Skin of body (tissue), 2 donors: Measurements from ENCODE around the gene CTLA4. TPM values are rescaled to one million over a fixed set of nuclear protein-coding genes. Genes with fewer than 3 reads are reported as not detected.

Source experiments
- DNase-seq: peaks from one replicate; lab custom pipeline; 2025; lab: John Stamatoyannopoulos, UW
- total RNA-seq: library from RNA; depleted of rRNA; stranded (reverse); fragments of >200 nt; gene quantifications from one replicate; pipeline ENCODE4 v1.2.3, GENCODE V29; 2014

Gene CTLA4
- total RNA-seq: 0.20 TPM

GRCh38 chr2:203867561-203868200, at the start of gene CTLA4:
TSS of gene CTLA4 (plus strand) at chr2:203867771. CDS start at chr2:203867943, 172 bp downstream.
- DNase-seq: no peak

- no peak for DNase-seq
Measured at GRCh38 chr2:203818656-203819055, 48.9 kb upstream of the CTLA4 start.

GRCh38 chr2:203819434-203820133, 48.0 kb upstream of the CTLA4 start:
- DNase-seq: no peak

GRCh38 chr2:203820969-203821368, 46.6 kb upstream of the CTLA4 start:
- DNase-seq: no peak

- DNase-seq: no peak
Measured at GRCh38 chr2:203822240-203822639, 45.3 kb upstream of the CTLA4 start.

- DNase-seq: no peak
Measured at GRCh38 chr2:203823173-203823572, 44.4 kb upstream of the CTLA4 start.

- no peak for DNase-seq
Measured at GRCh38 chr2:203824057-203824456, 43.5 kb upstream of the CTLA4 start.

- no peak for DNase-seq
Measured at GRCh38 chr2:203824603-203825002, 43.0 kb upstream of the CTLA4 start.

- no peak for DNase-seq
Measured at GRCh38 chr2:203826704-203827103, 40.9 kb upstream of the CTLA4 start.

- no peak for DNase-seq
Measured at GRCh38 chr2:203830304-203831055, 37.1 kb upstream of the CTLA4 start.

GRCh38 chr2:203835420-203835819, 32.2 kb upstream of the CTLA4 start:
- no peak for DNase-seq

GRCh38 chr2:203835892-203836800, 31.4 kb upstream of the CTLA4 start:
- no peak for DNase-seq

- no peak for DNase-seq
Measured at GRCh38 chr2:203840655-203841205, 26.8 kb upstream of the CTLA4 start.

GRCh38 chr2:203841654-203842053, 25.9 kb upstream of the CTLA4 start:
- DNase-seq: no peak

- DNase-seq: no peak
Measured at GRCh38 chr2:203842373-203842772, 25.2 kb upstream of the CTLA4 start.

- DNase-seq: no peak
Measured at GRCh38 chr2:203846490-203847105, 21.0 kb upstream of the CTLA4 start.

GRCh38 chr2:203849010-203849409, 18.6 kb upstream of the CTLA4 start:
- DNase-seq: no peak

GRCh38 chr2:203852760-203853159, 14.8 kb upstream of the CTLA4 start:
- no peak for DNase-seq

GRCh38 chr2:203853271-203853670, 14.3 kb upstream of the CTLA4 start:
- no peak for DNase-seq

- no peak for DNase-seq
Measured at GRCh38 chr2:203853722-203854121, 13.8 kb upstream of the CTLA4 start.

- DNase-seq: no peak
Measured at GRCh38 chr2:203855274-203855673, 12.3 kb upstream of the CTLA4 start.
